GM19372 (cell line): Measurements from ENCODE around the gene GMDS.
"Not testable (repeated sequence)": the region's sequence is repeated elsewhere in the genome, so short reads cannot be mapped to it uniquely, and the experiment has no call there.

Source experiments
- ATAC-seq: cut with Tn5 transposase; IDR thresholded peaks from one replicate; pipeline ENCODE4 v1.9.1; 2021; ENCODE audit warnings: mild to moderate bottlenecking, low read depth, moderate library complexity; ENCODE audit not compliant: unreplicated experiment

Gene GMDS

GRCh38 chr6:1708820-1709219 lies 536.6 kb downstream of the GMDS start:
- no peak for ATAC-seq

- no peak for ATAC-seq
Observed at GRCh38 chr6:1708122-1708521, 537.3 kb downstream of the GMDS start.

- ATAC-seq: no peak
Observed at GRCh38 chr6:1705630-1706029, 539.8 kb downstream of the GMDS start.

GRCh38 chr6:1705183-1705582 lies 540.2 kb downstream of the GMDS start:
- no peak for ATAC-seq

- no peak for ATAC-seq
Observed at GRCh38 chr6:1704711-1705110, 540.7 kb downstream of the GMDS start.

- ATAC-seq: no peak
Observed at GRCh38 chr6:1703923-1704322, 541.5 kb downstream of the GMDS start.

- no peak for ATAC-seq
Observed at GRCh38 chr6:1703091-1703855, 542.1 kb downstream of the GMDS start.

GRCh38 chr6:1702580-1703051 lies 542.8 kb downstream of the GMDS start:
- no peak for ATAC-seq

- ATAC-seq: no peak
Observed at GRCh38 chr6:1701668-1702353, 543.6 kb downstream of the GMDS start.

- no peak for ATAC-seq
Observed at GRCh38 chr6:1700278-1700967, 545.0 kb downstream of the GMDS start.

- ATAC-seq: no peak
Observed at GRCh38 chr6:1698527-1698926, 546.9 kb downstream of the GMDS start.

- no peak for ATAC-seq
Observed at GRCh38 chr6:1697688-1698351, 547.6 kb downstream of the GMDS start.

GRCh38 chr6:1696463-1696850 lies 548.9 kb downstream of the GMDS start:
- ATAC-seq: no peak

- ATAC-seq: no peak
Observed at GRCh38 chr6:1695546-1696462, 549.6 kb downstream of the GMDS start.

- ATAC-seq: not testable (repeated sequence)
Observed at GRCh38 chr6:1691828-1692227, 553.6 kb downstream of the GMDS start.

- not testable (repeated sequence) for ATAC-seq
Observed at GRCh38 chr6:1690656-1691055, 554.7 kb downstream of the GMDS start.

- no peak for ATAC-seq
Observed at GRCh38 chr6:1689141-1689540, 556.3 kb downstream of the GMDS start.

- no peak for ATAC-seq
Observed at GRCh38 chr6:1688396-1688795, 557.0 kb downstream of the GMDS start.

- ATAC-seq: no peak
Observed at GRCh38 chr6:1687402-1687801, 558.0 kb downstream of the GMDS start.
